Right ventricle myocardium superior (tissue), 1 donor: ENCODE results near the gene ZMYM2. TPM values are rescaled to one million over a fixed set of nuclear protein-coding genes. Genes with fewer than 3 reads are reported as not detected.
A peak's percentile ranks its signal among the peaks of the same experiment; 100 is the strongest.
"Not testable (repeated sequence)": the region's sequence is repeated elsewhere in the genome, so short reads cannot be mapped to it uniquely, and the experiment has no call there.

ENCODE experiments used
- ATAC-seq: fragments of 200-7000 bp; cut with Tn5 transposase; one replicate; pipeline ENCODE4 v1.9.1; 2020; ENCODE audit warnings: mild to moderate bottlenecking; ENCODE audit not compliant: poor library complexity
- DNase-seq: peaks from one replicate; pipeline ENCODE4 v3.0.0-alpha.2; 2020
- intact Hi-C: fragments of 100-400 bp; cut with DNase I; formaldehyde crosslinking; loops from one replicate; pipeline ENCODE4 v1.11.2; 2022
- total RNA-seq: library from RNA; stranded (reverse); fragmentation: NEBNext Ultra II Directional; extraction: Animal tissue kit (Norgen Biotek cat#: 25700); gene quantifications from one replicate; pipeline ENCODE4 v1.2.1, GENCODE V29; 2021
- donor health status: DM: no; HTN: yes; CAD: no; lungs with severe emphysema.

ZMYM2 gene
- total RNA-seq, 1 donor from 2014 or later, result 48.4 TPM

GRCh38 chr13:20033486-20033885 is 75.0 kb downstream of the ZMYM2 start:
- ATAC-seq (no peak), DNase-seq (no peak)
- intact Hi-C loops, result loop anchor here (10.0 kb wide), 1 partner anchor 131 kb away; the partner anchor contains the start of gene GJA3

GRCh38 chr13:20035130-20035529 is 76.6 kb downstream of the ZMYM2 start:
- no peak for DNase-seq
- intact Hi-C loops, result loop anchor here (10.0 kb wide), 1 partner anchor 130 kb away; the partner anchor contains the start of gene GJA3
- ATAC-seq, result no peak

GRCh38 chr13:20037908-20038307 is 79.4 kb downstream of the ZMYM2 start:
- ATAC-seq, result no peak
- DNase-seq, result no peak
- intact Hi-C loops, result loop anchor here (10.0 kb wide), 1 partner anchor 127 kb away; the partner anchor contains the start of gene GJA3

- DNase-seq, ATAC-seq, intact Hi-C loops: not testable (repeated sequence)
Measured at GRCh38 chr13:20042603-20043002, 84.1 kb downstream of the ZMYM2 start.

GRCh38 chr13:20043207-20043925 is 84.8 kb downstream of the ZMYM2 start:
- intact Hi-C loops, result no loop called here
- DNase-seq (no peak), ATAC-seq (peak; percentile 33)

- intact Hi-C loops, result no loop called here
- no peak for DNase-seq
- peak; percentile 36 for ATAC-seq
Measured at GRCh38 chr13:20044086-20044485, 85.6 kb downstream of the ZMYM2 start.

GRCh38 chr13:20045950-20046548 is 87.5 kb downstream of the ZMYM2 start:
- DNase-seq (no peak), ATAC-seq (no peak)
- intact Hi-C loops, result no loop called here

GRCh38 chr13:20049558-20050473 is 91.3 kb downstream of the ZMYM2 start:
- no peak for DNase-seq
- ATAC-seq, result no peak
- intact Hi-C loops, result no loop called here

- ATAC-seq (no peak), DNase-seq (no peak)
- intact Hi-C loops, result no loop called here
Measured at GRCh38 chr13:20051366-20051765, 92.8 kb downstream of the ZMYM2 start.

- intact Hi-C loops, result no loop called here
- DNase-seq, result no peak
Measured at GRCh38 chr13:20053016-20053415, 94.5 kb downstream of the ZMYM2 start.

GRCh38 chr13:20053891-20054290 is 95.4 kb downstream of the ZMYM2 start:
- ATAC-seq (no peak), DNase-seq (no peak)
- intact Hi-C loops, result no loop called here

More at GRCh38 chr13:20053016-20053415, 94.5 kb downstream of the ZMYM2 start:
- ATAC-seq, result peak; percentile 89

- intact Hi-C loops, result no loop called here
- no peak for DNase-seq
- no peak for ATAC-seq
Measured at GRCh38 chr13:20054586-20054985, 96.1 kb downstream of the ZMYM2 start.

GRCh38 chr13:20057214-20057613 is 98.7 kb downstream of the ZMYM2 start:
- DNase-seq, result no peak
- intact Hi-C loops, result no loop called here
- ATAC-seq, result no peak

GRCh38 chr13:20057963-20058362 is 99.4 kb downstream of the ZMYM2 start:
- intact Hi-C loops, result no loop called here
- no peak for DNase-seq
- no peak for ATAC-seq

- intact Hi-C loops, result no loop called here
- ATAC-seq (no peak), DNase-seq (no peak)
Measured at GRCh38 chr13:20058476-20058875, 99.9 kb downstream of the ZMYM2 start.

GRCh38 chr13:20064128-20064527 is 105.6 kb downstream of the ZMYM2 start:
- ATAC-seq (no peak), DNase-seq (no peak)
- intact Hi-C loops, result no loop called here

GRCh38 chr13:20065516-20065915 is 107.0 kb downstream of the ZMYM2 start:
- DNase-seq, result no peak
- intact Hi-C loops, result no loop called here
- ATAC-seq, result no peak

- no peak for ATAC-seq
- intact Hi-C loops, result no loop called here
- no peak for DNase-seq
Measured at GRCh38 chr13:20069956-20070355, 111.4 kb downstream of the ZMYM2 start.

- intact Hi-C loops, result no loop called here
- no peak for DNase-seq
- peak; percentile 56 for ATAC-seq
Measured at GRCh38 chr13:20073775-20074174, 115.2 kb downstream of the ZMYM2 start.
